Activated CD4-positive, alpha-beta T cell treated with anti-CD3 and anti-CD28 coated beads for 48 hours (primary cell): ENCODE data around the gene CYP27B1.
"Not testable (repeated sequence)": the region's sequence is repeated elsewhere in the genome, so short reads cannot be mapped to it uniquely, and the experiment has no call there.

Source experiments
- DNase-seq: peaks from one replicate; pipeline ENCODE4 v3.0.0-alpha.2; 2020

CYP27B1 gene

GRCh38 chr12:57720606-57721595, 46.0 kb downstream of the CYP27B1 start:
- no peak for DNase-seq

- DNase-seq, result no peak
These were observed 46.9 kb downstream of the CYP27B1 start for GRCh38 chr12:57719777-57720605.

GRCh38 chr12:57718641-57719528, 48.0 kb downstream of the CYP27B1 start:
- DNase-seq, result no peak

- no peak for DNase-seq
These were observed 48.8 kb downstream of the CYP27B1 start for GRCh38 chr12:57717846-57718640.

- DNase-seq, result no peak
These were observed 49.7 kb downstream of the CYP27B1 start for GRCh38 chr12:57717131-57717530.

- no peak for DNase-seq
These were observed 50.6 kb downstream of the CYP27B1 start for GRCh38 chr12:57716305-57716704.

GRCh38 chr12:57715786-57716185, 51.1 kb downstream of the CYP27B1 start:
- DNase-seq, result no peak

GRCh38 chr12:57715036-57715748, 51.7 kb downstream of the CYP27B1 start:
- not testable (repeated sequence) for DNase-seq

- DNase-seq, result no peak
These were observed 53.7 kb downstream of the CYP27B1 start for GRCh38 chr12:57713209-57713608.

- DNase-seq, result no peak
These were observed 54.2 kb downstream of the CYP27B1 start for GRCh38 chr12:57712701-57713100.
